HCT116 (cell line): ENCODE data around the gene SUGP1. TPM values are rescaled to one million over a fixed set of nuclear protein-coding genes. Genes with fewer than 3 reads are reported as not detected.

ENCODE experiments used
- ATAC-seq: fragments of 200-7000 bp; cut with Tn5 transposase; 2 replicates; pipeline ENCODE4 v1.9.1; 2020; ENCODE audit warnings: mild to moderate bottlenecking, moderate library complexity
- BruUV-seq: library from RNA; stranded (reverse); fragments of 400-500 nt; replicated peaks from 2 replicates; lab custom pipeline; 2021; lab: Mats Ljungman, UMichigan
- CTCF ChIA-PET: fragments of 300-600 bp; sonication (Branson Sonifier 250); formaldehyde crosslinking; loops from one replicate; lab custom pipeline; 2021; ENCODE audit warnings: antibody characterized with exemption; lab: Charles Lee
- POLR2A ChIA-PET: fragments of 300-600, 350-600 bp; sonication (Branson Sonifier 250); formaldehyde crosslinking; loops from one replicate; lab custom pipeline; 2021; ENCODE audit warnings: antibody characterized with exemption; lab: Charles Lee
- RAD21 ChIA-PET, 2 experiments: fragments of 300-600 bp; sonication (Branson Sonifier 250); formaldehyde crosslinking; loops; one replicate each; lab custom pipeline; 2023; ENCODE audit warnings: low total read pairs in 2 of 2; ENCODE audit not compliant: uncharacterized antibody in 2 of 2, unreplicated experiment in 2 of 2, low non-redundant PET in 1 of 2; lab: Charles Lee
- DNase-seq: peaks from one replicate; pipeline ENCODE4 v3.0.0-alpha.2; 2010; ENCODE audit warnings: low read depth, low spot score
- H2AFZ ChIP-seq: fragments of 200-600 bp; shearing (Covaris generic), sonication (generic); 2 replicates; pipeline ENCODE4 v1.6.1; 2017; ENCODE audit warnings: low read depth, mixed run types, mixed read lengths, antibody characterized with exemption, low read length; ENCODE audit not compliant: poor library complexity, severe bottlenecking
- H3K27ac ChIP-seq: 2 replicates; pipeline ENCODE4 v1.5.1; 2012; ENCODE audit warnings: low read depth, low read length
- H3K27me3 ChIP-seq: fragments of 200-600 bp; sonication (generic); 2 replicates; pipeline ENCODE4 v1.6.1; 2016; ENCODE audit warnings: mixed run types, low read length, mixed read lengths; ENCODE audit not compliant: insufficient read depth
- H3K36me3 ChIP-seq, 2 experiments: fragments of 200-500 bp in 1 of 2; fragments of 200-600 bp in 1 of 2; sonication (Bioruptor generic) in 1 of 2; sonication (generic) in 1 of 2; 2 replicates each; pipeline versions ENCODE4 v1.5.1 to v1.6.1; 2014 to 2016; ENCODE audit warnings: low read length in 2 of 2, inconsistent platforms in 1 of 2, mixed read lengths in 1 of 2, mixed run types in 1 of 2; ENCODE audit not compliant: insufficient read depth in 2 of 2, control insufficient read depth in 1 of 2
- H3K4me1 ChIP-seq, 2 experiments: fragments of 200-600 bp in 1 of 2; sonication (generic) in 1 of 2; 2 replicates each; pipeline versions ENCODE4 v1.5.1 to v1.6.1; 2012 to 2017; ENCODE audit warnings: low read length in 2 of 2, inconsistent platforms in 1 of 2, mild to moderate bottlenecking in 1 of 2, mixed read lengths in 1 of 2, mixed run types in 1 of 2, moderate library complexity in 1 of 2; ENCODE audit not compliant: insufficient read depth in 2 of 2, control insufficient read depth in 1 of 2
- H3K4me2 ChIP-seq: fragments of 200-600 bp; sonication (generic); 2 replicates; pipeline ENCODE4 v1.6.1; 2017; ENCODE audit warnings: mixed run types, low read length, mixed read lengths
- H3K4me3 ChIP-seq, 2 experiments: fragments of 200-600 bp in 1 of 2; sonication (generic) in 1 of 2; replicated peaks in 1 of 2; 2 replicates each; pipeline ENCODE4 v1.5.1; 2011 to 2016; ENCODE audit warnings: low read length in 2 of 2, control low read depth in 1 of 2, low read depth in 1 of 2, mild to moderate bottlenecking in 1 of 2, mixed read lengths in 1 of 2, mixed run types in 1 of 2
- H3K79me2 ChIP-seq: fragments of 200-600 bp; sonication (generic); 2 replicates; pipeline ENCODE4 v1.6.1; 2017; ENCODE audit warnings: mild to moderate bottlenecking, mixed run types, low read length, moderate library complexity, mixed read lengths; ENCODE audit not compliant: insufficient read depth
- H3K9ac ChIP-seq: fragments of 200-600 bp; sonication (generic); 2 replicates; pipeline ENCODE4 v1.6.1; 2016; ENCODE audit warnings: low read length, mixed read lengths
- H3K9me2 ChIP-seq: fragments of 200-600 bp; sonication (generic), shearing (Covaris generic); 2 replicates; pipeline ENCODE4 v1.6.1; 2017; ENCODE audit warnings: mixed run types, mild to moderate bottlenecking, moderate library complexity; ENCODE audit not compliant: insufficient read depth
- H3K9me3 ChIP-seq, 2 experiments: fragments of 200-500 bp in 1 of 2; fragments of 200-600 bp in 1 of 2; sonication (Bioruptor generic) in 1 of 2; sonication (generic) in 1 of 2; 2 replicates each; pipeline ENCODE4 v1.6.1; 2014 to 2017; ENCODE audit warnings: low read length in 2 of 2, mixed read lengths in 2 of 2, inconsistent platforms in 1 of 2, low read depth in 1 of 2, mild to moderate bottlenecking in 1 of 2, mixed run types in 1 of 2, moderate library complexity in 1 of 2; ENCODE audit not compliant: control insufficient read depth in 1 of 2, insufficient read depth in 1 of 2
- H4K20me1 ChIP-seq: fragments of 200-600 bp; sonication (generic), shearing (Covaris generic); 2 replicates; pipeline ENCODE4 v1.6.1; 2017; ENCODE audit warnings: mixed run types, mild to moderate bottlenecking, moderate library complexity; ENCODE audit not compliant: insufficient read depth
- ATF3 ChIP-seq: IDR thresholded peaks from 2 replicates; pipeline ENCODE4 v1.6.1; 2012
- CBX3 ChIP-seq: IDR thresholded peaks from 2 replicates; pipeline ENCODE4 v1.6.1; 2012; ENCODE audit warnings: low read depth
- CEBPB ChIP-seq: IDR thresholded peaks from 2 replicates; pipeline ENCODE4 v1.6.1; 2012; ENCODE audit warnings: low read depth
- EGR1 ChIP-seq: IDR thresholded peaks from 2 replicates; pipeline ENCODE4 v1.6.1; 2012; ENCODE audit warnings: low read depth
- ELF1 ChIP-seq: IDR thresholded peaks from 2 replicates; pipeline ENCODE4 v1.6.1; 2012; ENCODE audit warnings: low read depth, borderline replicate concordance
- EZH2 ChIP-seq: fragments of 200-600 bp; sonication (generic); IDR thresholded peaks from 2 replicates; pipeline ENCODE4 v1.6.1; 2017; ENCODE audit warnings: antibody characterized with exemption, mixed run types
- JUND ChIP-seq: IDR thresholded peaks from 2 replicates; pipeline ENCODE4 v1.6.1; 2012
- POLR2A ChIP-seq: IDR thresholded peaks from 2 replicates; pipeline ENCODE4 v1.7.0; 2011; ENCODE audit warnings: borderline replicate concordance; ENCODE audit not compliant: insufficient read depth, insufficient read length; ENCODE audit errors: extremely low read depth
- POLR2AphosphoS5 ChIP-seq: IDR thresholded peaks from 2 replicates; pipeline ENCODE4 v1.6.1; 2011; ENCODE audit warnings: mild to moderate bottlenecking, low read depth, low read length, moderate library complexity
- RAD21 ChIP-seq: IDR thresholded peaks from 2 replicates; pipeline ENCODE4 v1.6.1; 2012; ENCODE audit warnings: low read depth, mild to moderate bottlenecking
- REST ChIP-seq: IDR thresholded peaks from 2 replicates; pipeline ENCODE4 v1.6.1; 2012; ENCODE audit warnings: low read depth
- SIN3A ChIP-seq: IDR thresholded peaks from 2 replicates; pipeline ENCODE4 v1.6.1; 2012; ENCODE audit warnings: low read depth
- SP1 ChIP-seq: IDR thresholded peaks from 2 replicates; pipeline ENCODE4 v1.6.1; 2012; ENCODE audit warnings: low read depth
- SRF ChIP-seq: IDR thresholded peaks from 2 replicates; pipeline ENCODE4 v1.6.1; 2012; ENCODE audit warnings: low read depth
- ZBTB33 ChIP-seq: IDR thresholded peaks from 2 replicates; pipeline ENCODE4 v1.6.1; 2011; ENCODE audit warnings: mild to moderate bottlenecking, low read length, moderate library complexity; ENCODE audit not compliant: insufficient replicate concordance; ENCODE audit errors: extremely low read depth
- ZFX ChIP-seq: fragments of 450-650 bp; IDR thresholded peaks from 2 replicates; pipeline ENCODE4 v1.6.1; 2017
- ZNF274 ChIP-seq: fragments of 200-500 bp; sonication (Bioruptor generic); IDR thresholded peaks from 2 replicates; pipeline ENCODE4 v1.6.1; 2014; ENCODE audit warnings: mild to moderate bottlenecking, low read depth, low read length, inconsistent platforms
- intact Hi-C: fragments of 100-400 bp; cut with micrococcal nuclease; formaldehyde crosslinking; loops from 2 replicates; pipeline ENCODE4 v1.10.0; 2022
- total RNA-seq: library from RNA; stranded (reverse); gene quantifications from one replicate; pipeline ENCODE4 v1.2.1, GENCODE V29; 2021; ENCODE audit not compliant: unreplicated experiment

The SUGP1 gene
- total RNA-seq, 1 experiment from 2014 or later, result 47.6 TPM

GRCh38 chr19:19305066-19305465 lies 15.2 kb downstream of the SUGP1 start:
- Histone ChIP-seq H3K4me2 (no peak overlapping the region), H3K4me1 (no peaks in the 10 kb centered on the region), H3K27ac (no peak overlapping the region), H3K9me3 (no peaks in the 10 kb centered on the region), H3K4me3 (no peak overlapping the region), H3K79me2 (no peaks in the 10 kb centered on the region), H3K36me3 (peaks cover 32 to 37% of the 10 kb centered on the region in 2 experiments), H2AFZ (no peak overlapping the region), H3K9me2 (no peaks in the 10 kb centered on the region), H4K20me1 (no peaks in the 10 kb centered on the region), H3K9ac (no peak overlapping the region), H3K27me3 (no peaks in the 10 kb centered on the region)
- ChIA-PET CTCF (no interaction called here), RAD21 (no interaction called here), POLR2A (no interaction called here)
- intact Hi-C loops, result no loop called here
- BruUV-seq, result no TSS peak
- TF ChIP-seq ZBTB33 (no peak), CBX3 (no peak)
- ATAC-seq, result no peak
- no peak for DNase-seq

- no peaks in the 10 kb centered on the region for H3K79me2 ChIP-seq
- no peaks in the 10 kb centered on the region for H3K9me3 ChIP-seq
- no peaks in the 10 kb centered on the region for H3K9me2 ChIP-seq
- ChIA-PET POLR2A (no interaction called here), CTCF (interaction anchor here (0.6 kb wide), 1 partner anchor 13 kb away, joined by 3 read pairs; no protein-coding TSS in a partner anchor), RAD21 (no interaction called here)
- H3K4me1 ChIP-seq, result no peaks in the 10 kb centered on the region
- no peak overlapping the region for H3K27ac ChIP-seq
- H3K4me2 ChIP-seq, result no peak overlapping the region
- ATAC-seq, result no peak
- no peak for DNase-seq
- peaks cover 29 to 35% of the 10 kb centered on the region in 2 experiments for H3K36me3 ChIP-seq
- BruUV-seq, result no TSS peak
- no peaks in the 10 kb centered on the region for H4K20me1 ChIP-seq
- H2AFZ ChIP-seq, result no peak overlapping the region
- H3K4me3 ChIP-seq, result no peak overlapping the region
- intact Hi-C loops, result no loop called here
- H3K27me3 ChIP-seq, result no peaks in the 10 kb centered on the region
- no peak overlapping the region for H3K9ac ChIP-seq
- TF ChIP-seq RAD21 (no peak), ZNF274 (no peak), EGR1 (no peak), SP1 (no peak), POLR2A (no peak), REST (no peak), ATF3 (no peak), CEBPB (no peak), SIN3A (no peak), POLR2AphosphoS5 (no peak), ZFX (no peak), EZH2 (no peak), JUND (no peak), ELF1 (no peak), SRF (no peak)
Observed at GRCh38 chr19:19304186-19304965, 15.9 kb downstream of the SUGP1 start.
